Heart left ventricle (tissue), 16 donors: ENCODE data around the gene TMEM40. TPM values are rescaled to one million over a fixed set of nuclear protein-coding genes. Genes with fewer than 3 reads are reported as not detected.

Experiments
- ATAC-seq, 4 donors: fragments of 200-7000 bp; cut with Tn5 transposase; one replicate each; pipeline ENCODE4 v1.9.1; 2020 to 2022; ENCODE audit warnings: moderate library complexity in 4 of 4, mild to moderate bottlenecking in 3 of 4, moderate number of reproducible peaks in 1 of 4
- DNase-seq, 5 donors: peaks; one replicate each; pipeline ENCODE4 v3.0.0-alpha.2; 2020
- H3K27ac ChIP-seq, 12 donors: fragments of 200-600 bp; sonication (generic) in 4 of 12; one replicate each; pipeline versions ENCODE4 v1.5.0 to v1.8.0; 2016 to 2022; ENCODE audit warnings: mild to moderate bottlenecking in 2 of 12
- H3K27me3 ChIP-seq, 9 donors: fragments of 200-600 bp; sonication (generic) in 2 of 9; one replicate each; pipeline versions ENCODE4 v1.5.1 to v1.8.0; 2016 to 2022; ENCODE audit warnings: mild to moderate bottlenecking in 3 of 9
- H3K36me3 ChIP-seq, 9 donors: fragments of 200-600 bp; sonication (generic) in 2 of 9; one replicate each; pipeline versions ENCODE4 v1.5.0 to v1.8.0; 2018 to 2022; ENCODE audit warnings: mild to moderate bottlenecking in 2 of 9
- H3K4me1 ChIP-seq, 12 donors: fragments of 200-600 bp; sonication (generic) in 4 of 12; one replicate each; pipeline versions ENCODE4 v1.5.0 to v1.8.0; 2016 to 2022; ENCODE audit warnings: mild to moderate bottlenecking in 3 of 12
- H3K4me3 ChIP-seq, 12 donors: fragments of 200-600 bp; sonication (generic) in 4 of 12; one replicate each; pipeline versions ENCODE4 v1.5.0 to v1.8.0; 2017 to 2022; ENCODE audit warnings: mild to moderate bottlenecking in 9 of 12, moderate library complexity in 4 of 12
- H3K9me3 ChIP-seq, 12 donors: fragments of 200-600 bp; sonication (generic) in 4 of 12; one replicate each; pipeline versions ENCODE4 v1.5.0 to v1.8.0; 2016 to 2022; ENCODE audit warnings: mild to moderate bottlenecking in 1 of 12
- POLR2A ChIP-seq, 2 donors: fragments of 450-650 bp; IDR thresholded peaks; one replicate each; pipeline ENCODE4 v1.6.1; 2017; ENCODE audit warnings: antibody characterized with exemption in 2 of 2, mild to moderate bottlenecking in 2 of 2, moderate library complexity in 2 of 2
- WGBS, 4 donors: extraction: QIAGEN DNeasy Blood & Tissue Kit in 2 of 4; methylation state at CpG; one replicate each; pipeline versions ENCODE4 v1.1.5 to v1.1.7; 2013 to 2018; 5-methylcytosine and 5-hydroxymethylcytosine counted together
- intact Hi-C, 10 donors: fragments of 100-400 bp; cut with DNase I; formaldehyde crosslinking; loops; one replicate each; pipeline versions ENCODE4 v1.11.1 to v1.14.2; 2022
- polyA plus RNA-seq, 2 donors: library from polyadenylated mRNA; stranded (reverse); fragments of 200-250 nt; gene quantifications; one replicate each; pipeline ENCODE4 v1.2.3, GENCODE V29; 2013
- total RNA-seq, 9 donors: library from RNA; depleted of rRNA in 2 of 9; stranded (reverse); fragments of >200 nt in 2 of 9; fragmentation: NEBNext Ultra II Directional in 3 of 9; extraction: Animal tissue kit (Norgen Biotek cat#: 25700) in 3 of 9; gene quantifications; one replicate each; pipeline versions ENCODE4 v1.1.0 to v1.2.4, GENCODE V29; 2016 to 2023
- TF ChIP-seq, protein P1 (sequence below), 12 donors: fragments of 200-600 bp; sonication (generic) in 4 of 12; IDR thresholded peaks; one replicate each; pipeline versions ENCODE4 v1.5.0 to v1.8.0; 2018 to 2022; ENCODE audit warnings: antibody characterized with exemption in 12 of 12, mild to moderate bottlenecking in 5 of 12
- donor health status: ischemic (EF 13 %, LVEDD 7.1; RV severe dilation, severe dysfunction).
- donor health status: healthy with polysubstance abuse.
- donor health status: DM: no; HTN: yes; CAD: no.
- donor health status: DM: no; HTN: no; CAD: no.
- donor health status: ischemic (EF 25% LVEDD 6.9; RV normal size, moderate dysfunction).
- donor health status: ischemic (EF 25% LVEDD 5.7; RV mildly dilated, moderate dysfunction).
- donor health status: healthy.
- donor health status: DM: yes; HTN: yes; CAD: no.
- donor health status: ischemic (EF 35%, LVEDD 5.7; RV mildly dilated, moderate dysfunction).
- donor health status: nonischemic (EF 11% LVEDD 7.7; RV severe dilation, severe dysfunction).
- donor health status: DM: yes; HTN: yes; CAD: no.
- donor health status: PGD.
- donor health status: ischemic (EF 29% LVEDD 5.4; RV normal size, mild dysfunction).
- donor health status: nonischemic (EF 23%, LVEDD 6.1; RV moderate dilation, normal function).

TMEM40 gene
- total and polyA plus RNA-seq, 11 donors, result 0.82 to 10.5 (median 2.9) TPM; not detected in 1

DNA sequence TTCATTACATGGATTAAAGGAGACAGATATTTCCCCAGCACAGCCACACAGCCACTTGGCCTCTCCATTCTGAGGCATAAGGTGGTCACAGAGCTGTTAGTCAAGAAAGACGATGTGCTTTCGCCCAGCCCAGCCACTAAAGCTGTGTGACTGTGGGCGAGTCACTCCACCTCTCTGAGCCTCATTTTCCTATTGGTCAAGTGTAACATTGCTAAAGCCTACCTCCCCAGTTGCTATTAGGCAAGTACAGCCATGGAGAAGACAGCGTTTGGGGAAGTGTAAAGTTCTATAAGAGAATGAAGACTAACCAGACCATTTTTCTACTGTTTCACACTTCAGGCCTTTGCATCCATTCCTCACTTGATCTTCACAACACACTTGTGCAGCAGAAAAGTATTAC lies 24.1 kb downstream of the TMEM40 start:
- TF ChIP-seq POLR2A (IDR thresholded peaks at IDR 0.05), result no peak
- TF ChIP-seq, protein P1, sequence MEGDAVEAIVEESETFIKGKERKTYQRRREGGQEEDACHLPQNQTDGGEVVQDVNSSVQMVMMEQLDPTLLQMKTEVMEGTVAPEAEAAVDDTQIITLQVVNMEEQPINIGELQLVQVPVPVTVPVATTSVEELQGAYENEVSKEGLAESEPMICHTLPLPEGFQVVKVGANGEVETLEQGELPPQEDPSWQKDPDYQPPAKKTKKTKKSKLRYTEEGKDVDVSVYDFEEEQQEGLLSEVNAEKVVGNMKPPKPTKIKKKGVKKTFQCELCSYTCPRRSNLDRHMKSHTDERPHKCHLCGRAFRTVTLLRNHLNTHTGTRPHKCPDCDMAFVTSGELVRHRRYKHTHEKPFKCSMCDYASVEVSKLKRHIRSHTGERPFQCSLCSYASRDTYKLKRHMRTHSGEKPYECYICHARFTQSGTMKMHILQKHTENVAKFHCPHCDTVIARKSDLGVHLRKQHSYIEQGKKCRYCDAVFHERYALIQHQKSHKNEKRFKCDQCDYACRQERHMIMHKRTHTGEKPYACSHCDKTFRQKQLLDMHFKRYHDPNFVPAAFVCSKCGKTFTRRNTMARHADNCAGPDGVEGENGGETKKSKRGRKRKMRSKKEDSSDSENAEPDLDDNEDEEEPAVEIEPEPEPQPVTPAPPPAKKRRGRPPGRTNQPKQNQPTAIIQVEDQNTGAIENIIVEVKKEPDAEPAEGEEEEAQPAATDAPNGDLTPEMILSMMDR (IDR thresholded peaks at IDR 0.05), result no peak
- Histone ChIP-seq H3K36me3 (no peaks in the 10 kb centered on the region), H3K4me3 (no peak overlapping the region), H3K27me3 (no peaks in the 10 kb centered on the region), H3K27ac (no peak overlapping the region), H3K4me1 (peaks cover 0 to 8% (median 0%) of the 10 kb centered on the region in 12 donors), H3K9me3 (no peaks in the 10 kb centered on the region)
- 87 to 90% (median 89%) methylated on average over 4 of the region's 4 CpGs for WGBS, 4 donors
- intact Hi-C loops, result no loop called here
- no peak for ATAC-seq
- no peak for DNase-seq

GRCh38 chr3:12733566-12733965 lies 25.5 kb downstream of the TMEM40 start:
- intact Hi-C loops, result no loop called here
- Histone ChIP-seq H3K27me3 (no peaks in the 10 kb centered on the region), H3K9me3 (no peaks in the 10 kb centered on the region), H3K27ac (no peak overlapping the region), H3K36me3 (no peaks in the 10 kb centered on the region), H3K4me1 (peaks cover 0 to 20% (median 3%) of the 10 kb centered on the region in 12 donors), H3K4me3 (no peak overlapping the region)
- 60 to 88% (median 82%) methylated on average over 3 of the region's 3 CpGs for WGBS, 4 donors
- DNase-seq (no peak), ATAC-seq (no peak)
- TF ChIP-seq POLR2A (IDR thresholded peaks at IDR 0.05), result no peak
- TF ChIP-seq, protein P1 (IDR thresholded peaks at IDR 0.05), result no peak

- intact Hi-C loops, result no loop called here
- DNase-seq, result no peak
- H3K4me3 ChIP-seq, result no peak overlapping the region
- peak overlapping the region in 5 of 12 donors; percentile 41 to 78 (median 71) for H3K27ac ChIP-seq
- no peaks in the 10 kb centered on the region for H3K9me3 ChIP-seq
- H3K4me1 ChIP-seq, result peaks cover 0 to 22% (median 4%) of the 10 kb centered on the region in 12 donors
- TF ChIP-seq, protein P1 (IDR thresholded peaks at IDR 0.05), result no peak
- no peak for TF ChIP-seq POLR2A (IDR thresholded peaks at IDR 0.05)
- ATAC-seq, result no peak
- H3K27me3 ChIP-seq, result no peaks in the 10 kb centered on the region
- whole genome bisulfite sequencing, 4 donors, result 72 to 80% (median 74%) methylated on average over 4 of the region's 4 CpGs
- no peaks in the 10 kb centered on the region for H3K36me3 ChIP-seq
Observed at GRCh38 chr3:12730506-12731242, 28.4 kb downstream of the TMEM40 start.

DNA sequence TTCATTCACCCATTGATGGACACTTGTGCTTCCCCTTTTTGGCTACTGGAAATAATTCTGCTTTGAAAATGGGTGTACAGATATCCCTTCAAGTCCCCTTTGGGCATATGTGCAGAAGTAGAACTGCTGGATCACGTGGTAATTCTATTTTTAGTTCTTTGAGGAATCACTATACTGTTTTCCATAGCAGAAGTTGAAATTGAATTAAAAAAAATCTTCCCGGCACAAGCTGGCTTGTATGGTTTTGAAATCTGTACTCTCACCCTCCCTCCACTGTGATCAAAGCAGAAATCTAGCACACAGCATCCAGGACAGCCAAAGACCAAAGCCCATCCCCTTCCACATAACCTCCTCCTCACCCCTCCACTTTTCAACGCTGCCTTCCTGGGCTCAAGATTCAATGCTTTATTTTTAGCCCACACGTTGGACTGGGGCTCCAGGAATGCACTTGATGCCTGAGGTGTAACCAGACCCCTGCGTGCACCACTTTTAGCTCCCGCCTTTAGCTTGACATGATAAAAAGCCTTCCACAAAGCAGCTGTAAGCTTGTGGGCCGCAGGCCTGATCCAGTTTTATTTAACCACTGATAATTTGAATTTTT lies 29.9 kb downstream of the TMEM40 start:
- TF ChIP-seq, protein P1 (IDR thresholded peaks at IDR 0.05), result no peak
- TF ChIP-seq POLR2A (IDR thresholded peaks at IDR 0.05), result no peak
- Histone ChIP-seq H3K27ac (peak overlapping the region; percentile 22 to 85 (median 70)), H3K4me1 (peaks cover 0 to 22% (median 4%) of the 10 kb centered on the region in 12 donors), H3K9me3 (no peaks in the 10 kb centered on the region), H3K27me3 (no peaks in the 10 kb centered on the region), H3K36me3 (no peaks in the 10 kb centered on the region), H3K4me3 (no peak overlapping the region)
- 22 to 28% (median 23%) methylated on average over 7 of the region's 7 CpGs for WGBS, 4 donors
- ATAC-seq (peak; percentile 83 to 95 (median 92)), DNase-seq (peak in 4 of 5 donors; percentile 59 to 75 (median 66))
- intact Hi-C loops, result loop anchor here in 5 of 10 donors (10.0 kb wide), 4 partner anchors 124 to 594 kb away; no protein-coding TSS in a partner anchor
